A673 (cell line): ENCODE measurements around the gene ECSCR.
"Not testable (repeated sequence)": the region's sequence is repeated elsewhere in the genome, so short reads cannot be mapped to it uniquely, and the experiment has no call there.

ENCODE experiments used
- CTCF ChIP-seq: fragments of 300-800, 200-600 bp; sonication (generic); conservative IDR thresholded peaks from 2 replicates; pipeline ENCODE4 v1.5.1; 2017; ENCODE audit warnings: low read depth, mild to moderate bottlenecking, antibody characterized with exemption, low read length, moderate library complexity, mixed read lengths
- EZH2 ChIP-seq: fragments of 200-600 bp; sonication (generic); IDR thresholded peaks from 2 replicates; pipeline ENCODE4 v1.6.1; 2017; ENCODE audit warnings: borderline replicate concordance, low read depth, mild to moderate bottlenecking, mixed read lengths, antibody characterized with exemption, low read length; ENCODE audit not compliant: poor library complexity, severe bottlenecking

- not testable (repeated sequence) for TF ChIP-seq CTCF, EZH2
Observed at GRCh38 chr5:139440416-139440815, 22.1 kb downstream of the ECSCR start.
